H1 (cell line): ENCODE measurements around the gene ZBTB7A. TPM values are rescaled to one million over a fixed set of nuclear protein-coding genes. Genes with fewer than 3 reads are reported as not detected.

Experiments
- CTCF ChIA-PET: fragments of 300-600 bp; sonication (Branson Sonifier 250); formaldehyde crosslinking; loops from one replicate; lab custom pipeline; 2021; ENCODE audit not compliant: partially characterized antibody; lab: Charles Lee
- POLR2A ChIA-PET: fragments of 300-600 bp; sonication (Branson Sonifier 250); formaldehyde crosslinking; loops from one replicate; lab custom pipeline; 2021; ENCODE audit warnings: inconsistent platforms; ENCODE audit not compliant: partially characterized antibody; lab: Charles Lee
- DNase-seq, 2 experiments: peaks; one replicate each; pipeline versions ENCODE4 v3.0.0 to v3.0.0-alpha.2; 2010 to 2022; ENCODE audit warnings: low spot score in 2 of 2, low read depth in 1 of 2, mixed read lengths in 1 of 2
- FAIRE-seq: peaks from 2 replicates; lab custom pipeline; 2011; peaks lifted over from hg19 to GRCh38; lab: Jason Lieb, UNC
- H2AFZ ChIP-seq: 2 replicates; pipeline ENCODE4 v1.8.1; 2012; ENCODE audit warnings: low read length, inconsistent platforms
- H2AK5ac ChIP-seq: 2 replicates; pipeline ENCODE4 v1.6.1; 2013; ENCODE audit warnings: low read depth, low read length
- H2BK120ac ChIP-seq: replicated peaks from 2 replicates; pipeline ENCODE3; 2013; ENCODE audit warnings: low read depth, low read length, inconsistent platforms
- H2BK12ac ChIP-seq: 2 replicates; pipeline ENCODE4 v1.6.1; 2013; ENCODE audit warnings: low read depth, low read length
- H2BK15ac ChIP-seq: 2 replicates; pipeline ENCODE4 v1.6.1; 2013; ENCODE audit warnings: low read length
- H2BK20ac ChIP-seq: 2 replicates; pipeline ENCODE4 v1.6.1; 2013; ENCODE audit warnings: low read length
- H2BK5ac ChIP-seq: 2 replicates; pipeline ENCODE4 v1.6.1; 2013; ENCODE audit warnings: low read depth, low read length
- H3K14ac ChIP-seq: 2 replicates; pipeline ENCODE4 v1.6.1; 2013; ENCODE audit warnings: inconsistent platforms; ENCODE audit not compliant: insufficient read length
- H3K18ac ChIP-seq: 2 replicates; pipeline ENCODE4 v1.6.1; 2013; ENCODE audit warnings: low read length; ENCODE audit errors: extremely low read depth
- H3K23ac ChIP-seq: 2 replicates; pipeline ENCODE4 v1.6.1; 2013; ENCODE audit warnings: inconsistent platforms; ENCODE audit not compliant: insufficient read length
- H3K23me2 ChIP-seq: 2 replicates; pipeline ENCODE4 v1.6.1; 2013; ENCODE audit warnings: low read depth, low read length
- H3K27ac ChIP-seq: 2 replicates; pipeline ENCODE4 v1.6.1; 2011; ENCODE audit warnings: low read depth, low read length, inconsistent platforms
- H3K27me3 ChIP-seq, 4 experiments: replicated peaks in 1 of 4; 1 replicate in 1 of 4; 2 replicates in 3 of 4; pipeline versions ENCODE4 v1.6.1 to v1.8.1; 2011 to 2013; ENCODE audit warnings: low read length in 3 of 4, mild to moderate bottlenecking in 3 of 4, inconsistent platforms in 2 of 4, mixed read lengths in 2 of 4, moderate library complexity in 1 of 4; ENCODE audit not compliant: control insufficient read depth in 3 of 4, insufficient read depth in 3 of 4; ENCODE audit errors: extremely low read depth in 1 of 4
- H3K36me3 ChIP-seq, 4 experiments: 2 replicates each; pipeline versions ENCODE4 v1.6.1 to v1.8.1; 2011 to 2013; ENCODE audit warnings: mild to moderate bottlenecking in 4 of 4, low read length in 3 of 4, moderate library complexity in 2 of 4, control low read depth in 1 of 4, inconsistent platforms in 1 of 4; ENCODE audit not compliant: insufficient read depth in 4 of 4, control insufficient read depth in 2 of 4
- H3K4ac ChIP-seq: replicated peaks from 2 replicates; pipeline ENCODE3; 2013; ENCODE audit warnings: low read length, low read depth, mixed read lengths, inconsistent platforms; ENCODE audit not compliant: insufficient read length
- H3K4me1 ChIP-seq, 4 experiments: replicated peaks in 1 of 4; 1 replicate in 1 of 4; 2 replicates in 3 of 4; pipeline versions ENCODE4 v1.6.1 to v1.8.1; 2011 to 2013; ENCODE audit warnings: low read length in 3 of 4, inconsistent platforms in 2 of 4, mixed read lengths in 1 of 4; ENCODE audit not compliant: insufficient read depth in 4 of 4, control insufficient read depth in 3 of 4
- H3K4me2 ChIP-seq, 2 experiments: 2 replicates each; pipeline versions ENCODE4 v1.6.1 to v1.8.1; 2011 to 2013; ENCODE audit warnings: low read depth in 2 of 2, low read length in 2 of 2, control low read depth in 1 of 2, inconsistent platforms in 1 of 2, mild to moderate bottlenecking in 1 of 2; ENCODE audit not compliant: insufficient read depth in 1 of 2
- H3K4me3 ChIP-seq, 4 experiments: fragments of 200-600, 300-600 bp in 1 of 4; sonication (generic), shearing (Covaris generic), sonication (Bioruptor Twin) in 1 of 4; 2 replicates each; pipeline versions ENCODE4 v1.5.1 to v1.8.1; 2011 to 2016; ENCODE audit warnings: low read length in 4 of 4, low read depth in 3 of 4, control low read depth in 2 of 4, inconsistent platforms in 2 of 4, mild to moderate bottlenecking in 2 of 4, mixed read lengths in 1 of 4, moderate library complexity in 1 of 4; ENCODE audit not compliant: insufficient read depth in 2 of 4; ENCODE audit errors: extremely low read depth in 1 of 4
- H3K56ac ChIP-seq: replicated peaks from 2 replicates; pipeline ENCODE3; 2013; ENCODE audit warnings: low read depth, mild to moderate bottlenecking, mixed read lengths, low read length, inconsistent platforms; ENCODE audit not compliant: insufficient read length
- H3K79me1 ChIP-seq: 2 replicates; pipeline ENCODE4 v1.6.1; 2013; ENCODE audit warnings: low read depth, low read length, control low read depth
- H3K79me2 ChIP-seq, 2 experiments: 2 replicates each; pipeline versions ENCODE4 v1.6.1 to v1.8.1; 2012 to 2013; ENCODE audit warnings: low read length in 2 of 2, mild to moderate bottlenecking in 2 of 2, inconsistent platforms in 1 of 2; ENCODE audit not compliant: insufficient read depth in 2 of 2, control insufficient read depth in 1 of 2
- H3K9ac ChIP-seq, 4 experiments: replicated peaks in 1 of 4; 1 replicate in 1 of 4; 2 replicates in 3 of 4; pipeline versions ENCODE4 v1.6.1 to v1.8.1; 2011 to 2013; ENCODE audit warnings: low read depth in 3 of 4, low read length in 3 of 4, control low read depth in 2 of 4, mild to moderate bottlenecking in 2 of 4, moderate library complexity in 2 of 4, inconsistent platforms in 1 of 4; ENCODE audit errors: extremely low read depth in 1 of 4
- H3K9me3 ChIP-seq, 2 experiments: 2 replicates each; pipeline versions ENCODE4 v1.6.1 to v1.8.1; 2012 to 2013; ENCODE audit warnings: mild to moderate bottlenecking in 2 of 2, moderate library complexity in 2 of 2, control low read depth in 1 of 2, inconsistent platforms in 1 of 2, low read depth in 1 of 2, low read length in 1 of 2, mixed read lengths in 1 of 2; ENCODE audit not compliant: insufficient read depth in 2 of 2
- H4K20me1 ChIP-seq, 2 experiments: replicated peaks in 1 of 2; 2 replicates each; pipeline versions ENCODE3 to v1.8.1; 2011 to 2013; ENCODE audit warnings: inconsistent platforms in 2 of 2, low read length in 2 of 2, mild to moderate bottlenecking in 1 of 2; ENCODE audit not compliant: insufficient read depth in 2 of 2, control insufficient read depth in 1 of 2
- H4K5ac ChIP-seq: 2 replicates; pipeline ENCODE4 v1.6.1; 2013; ENCODE audit warnings: low read length, low read depth, mixed read lengths, inconsistent platforms; ENCODE audit not compliant: insufficient read length
- H4K8ac ChIP-seq: 2 replicates; pipeline ENCODE4 v1.8.0; 2013; ENCODE audit warnings: mild to moderate bottlenecking, moderate library complexity, low read length, inconsistent platforms; ENCODE audit not compliant: insufficient read depth; ENCODE audit errors: extremely low read depth
- H4K91ac ChIP-seq: replicated peaks from 2 replicates; pipeline ENCODE3; 2013; ENCODE audit warnings: low read length, mixed read lengths, inconsistent platforms; ENCODE audit not compliant: insufficient read length
- KDM5A ChIP-seq: fragments of 200-600 bp; IDR thresholded peaks from 2 replicates; pipeline ENCODE4 v1.7.1; 2012; ENCODE audit warnings: mild to moderate bottlenecking, low read length, inconsistent platforms, mixed read lengths
- POLR2AphosphoS5 ChIP-seq: IDR thresholded peaks from 2 replicates; pipeline ENCODE4 v1.6.1; 2011; ENCODE audit warnings: low read depth, low read length
- WGBS, 2 experiments: shearing (Covaris generic) in 1 of 2; methylation state at CpG; one replicate each; pipeline versions ENCODE4 v1.1.6 to v1.1.7; 2013 to 2015; ENCODE audit warnings: low lambda C conversion rate in 2 of 2, mixed read lengths in 2 of 2, inconsistent platforms in 1 of 2, low coverage in 1 of 2, missing lambda C conversion rate in 1 of 2; ENCODE audit not compliant: insufficient replicate concordance in 2 of 2, insufficient coverage in 1 of 2, insufficient read length in 1 of 2; ENCODE audit errors: extremely low coverage in 1 of 2, missing lambda C conversion rate in 1 of 2; 5-methylcytosine and 5-hydroxymethylcytosine counted together
- polyA plus RNA-seq, 7 experiments: library from polyadenylated mRNA; depleted of rRNA in 3 of 7; stranded (reverse) in 5 of 7; unstranded in 2 of 7; fragments of >200 nt in 5 of 7; fragments of 200-250 nt in 2 of 7; gene quantifications; 1 replicate in 5 of 7; 2 replicates in 1 of 7; 4 replicates in 1 of 7; pipeline versions ENCODE4 v1.2.1 to v1.2.3, GENCODE V29; 2011 to 2013; ENCODE audit warnings: missing spikeins in 2 of 7, mixed read lengths in 2 of 7
- total RNA-seq: library from RNA; stranded (reverse); fragmentation: NEBNext Ultra II Directional; extraction: Animal tissue kit (Norgen Biotek cat#: 25700); gene quantifications from 2 replicates; pipeline ENCODE4 v1.2.1, GENCODE V29; 2021

The ZBTB7A gene
- total and polyA plus RNA-seq, 2 of the 8 experiments (the other 6 are each of a cell fraction or from before 2014, with no cell fraction given), result 5.6 to 17.8 TPM

DNA sequence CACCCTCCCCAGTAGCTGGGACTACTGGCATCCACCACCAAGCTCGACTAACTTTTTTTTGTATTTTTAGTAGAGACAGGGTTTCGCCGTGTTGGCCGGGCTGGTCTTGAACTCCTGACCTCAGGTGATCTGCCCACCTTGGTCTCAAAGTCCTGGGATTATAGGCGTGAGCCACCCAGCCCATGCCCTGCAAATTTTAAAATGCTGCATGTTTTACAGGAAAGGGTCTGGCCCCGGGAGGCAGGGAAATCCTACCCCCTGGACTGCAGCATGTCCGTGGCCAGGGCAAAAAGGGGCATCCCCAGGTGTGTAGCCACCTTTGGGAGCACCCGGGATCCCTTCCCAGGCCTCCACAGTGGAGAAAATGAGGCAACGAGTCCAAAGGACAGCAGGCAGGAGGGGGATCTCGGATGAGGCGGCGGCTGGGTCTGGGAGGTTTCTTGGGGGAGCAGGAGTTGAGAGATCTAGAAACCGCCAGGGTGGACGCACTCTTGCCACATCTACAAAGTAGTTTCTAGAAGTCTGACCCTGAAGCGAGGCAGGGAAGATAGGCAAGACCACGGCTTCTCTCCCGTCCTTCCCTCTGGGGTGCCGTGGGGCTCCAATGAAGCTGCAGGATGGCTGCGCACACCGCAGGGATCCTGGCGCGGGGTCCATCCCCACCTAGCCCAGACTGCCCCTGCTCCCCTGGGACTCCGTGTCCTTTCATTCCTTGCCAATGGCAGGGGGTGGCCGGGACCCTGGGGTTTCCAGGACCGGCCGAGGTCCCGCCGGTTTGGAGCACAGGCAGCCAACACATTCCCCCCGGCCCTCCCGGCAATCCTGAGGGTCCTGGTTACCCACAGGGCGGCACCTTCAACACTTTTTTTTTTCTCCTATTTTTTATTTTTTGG is 21.3 kb upstream of the ZBTB7A start:
- TF ChIP-seq KDM5A (no peak), POLR2AphosphoS5 (peak; percentile 44; the same call in 1 of the 2 replicates)
- TF ChIP-seq, all 59 proteins: peak for 1
- Histone ChIP-seq H3K27ac (no peak overlapping the region), H3K4me3 (no peak overlapping the region), H2BK120ac (no peak overlapping the region), H2BK20ac (no peak overlapping the region), H4K20me1 (peaks cover 0 to 3% of the 10 kb centered on the region in 2 experiments), H3K4me2 (no peak overlapping the region), H3K4ac (no peak overlapping the region), H3K9ac (no peak overlapping the region), H3K4me1 (peaks cover 0 to 5% (median 0%) of the 10 kb centered on the region in 4 experiments; a peak in 2 of 7 replicates), H3K23ac (no peak overlapping the region), H3K79me2 (no peaks in the 10 kb centered on the region), H3K27me3 (no peaks in the 10 kb centered on the region), H2BK12ac (no peak overlapping the region), H4K8ac (no peak overlapping the region), H2AFZ (no peak overlapping the region), H3K79me1 (no peaks in the 10 kb centered on the region), H2BK5ac (no peak overlapping the region), H3K23me2 (no peaks in the 10 kb centered on the region), H4K91ac (no peak overlapping the region), H3K14ac (no peak overlapping the region), H2BK15ac (no peak overlapping the region), H3K56ac (no peak overlapping the region), H3K36me3 (peaks cover 0 to 16% (median 6%) of the 10 kb centered on the region in 4 experiments; a peak in 3 of 8 replicates), H4K5ac (no peak overlapping the region), H2AK5ac (no peak overlapping the region), H3K9me3 (no peaks in the 10 kb centered on the region), H3K18ac (no peak overlapping the region)
- 90% methylated on average over 31 of the region's 31 CpGs; no CpG with 5 or more reads in 1 of the 2 experiments for WGBS, 2 experiments
- ChIA-PET CTCF (no interaction called here), POLR2A (interaction anchor here (0.6 to 2.0 kb wide), 7 partner anchors 11 to 117 kb away, joined by 3 to 8 read pairs (median 3); partner anchors contain the start of gene DAPK3)
- no peak for DNase-seq
- no peak for FAIRE-seq
